GM23338 (cell line): ENCODE measurements around the gene SUGCT. TPM values are rescaled to one million over a fixed set of nuclear protein-coding genes. Genes with fewer than 3 reads are reported as not detected.

Source experiments
- ATAC-seq: fragments of 200-7000 bp; cut with Tn5 transposase; 3 replicates; pipeline ENCODE4 v1.9.1; 2020
- DNase-seq: peaks from one replicate; pipeline ENCODE4 v3.0.0-alpha.2; 2015; ENCODE audit warnings: low spot score
- H2AFZ ChIP-seq: fragments of 200-600 bp; sonication (generic); 2 replicates; pipeline ENCODE4 v1.8.0; 2016; ENCODE audit warnings: antibody characterized with exemption, mild to moderate bottlenecking, moderate library complexity
- H3F3A ChIP-seq: fragments of 200-600 bp; sonication (generic); replicated peaks from 2 replicates; pipeline ENCODE4 v1.8.0; 2017; ENCODE audit warnings: antibody characterized with exemption, mixed run types, low read depth
- H3K27ac ChIP-seq: fragments of 200-600 bp; sonication (generic); 2 replicates; pipeline ENCODE4 v1.6.1; 2016; ENCODE audit warnings: low read depth
- H3K27me3 ChIP-seq: fragments of 200-600 bp; sonication (generic); 2 replicates; pipeline ENCODE4 v1.8.0; 2016; ENCODE audit warnings: mild to moderate bottlenecking, mixed run types, moderate library complexity; ENCODE audit not compliant: insufficient read depth
- H3K36me3 ChIP-seq: fragments of 200-600 bp; sonication (generic); 2 replicates; pipeline ENCODE4 v1.8.0; 2016; ENCODE audit warnings: mild to moderate bottlenecking; ENCODE audit not compliant: insufficient read depth
- H3K4me1 ChIP-seq: fragments of 200-600 bp; sonication (generic); 2 replicates; pipeline ENCODE4 v1.8.0; 2016; ENCODE audit warnings: mild to moderate bottlenecking, moderate library complexity; ENCODE audit not compliant: insufficient read depth
- H3K4me2 ChIP-seq: fragments of 200-600 bp; sonication (generic); 2 replicates; pipeline ENCODE4 v1.7.1; 2017; ENCODE audit warnings: mixed run types
- H3K4me3 ChIP-seq: fragments of 200-600 bp; sonication (generic); 2 replicates; pipeline ENCODE4 v1.6.1; 2016; ENCODE audit warnings: mixed run types
- H3K79me2 ChIP-seq: fragments of 200-600 bp; sonication (generic); replicated peaks from 2 replicates; pipeline ENCODE4 v1.8.0; 2017; ENCODE audit warnings: mild to moderate bottlenecking; ENCODE audit not compliant: insufficient read depth
- H3K9me2 ChIP-seq: fragments of 200-600 bp; sonication (generic); 2 replicates; pipeline ENCODE4 v1.8.0; 2017; ENCODE audit not compliant: insufficient read depth
- H4K20me1 ChIP-seq: fragments of 200-600 bp; sonication (generic); replicated peaks from 2 replicates; pipeline ENCODE4 v1.8.0; 2017; ENCODE audit warnings: mild to moderate bottlenecking; ENCODE audit not compliant: insufficient read depth
- H3K27ac Mint-ChIP-seq: 2 replicates; pipeline ENCODE4 v1.8.0; 2020; ENCODE audit warnings: inconsistent platforms, mild to moderate bottlenecking, moderate library complexity, mixed read lengths
- H3K27me3 Mint-ChIP-seq: 3 replicates; pipeline ENCODE4 v1.8.0; 2022; ENCODE audit warnings: low read depth, mild to moderate bottlenecking, moderate library complexity, mixed read lengths, inconsistent platforms; ENCODE audit not compliant: insufficient read depth, poor library complexity
- H3K36me3 Mint-ChIP-seq: 3 replicates; pipeline ENCODE4 v1.8.0; 2021; ENCODE audit warnings: low read depth, mild to moderate bottlenecking, inconsistent platforms, moderate library complexity, mixed read lengths
- H3K4me1 Mint-ChIP-seq: 3 replicates; pipeline ENCODE4 v1.8.0; 2020; ENCODE audit warnings: mild to moderate bottlenecking, inconsistent platforms, mixed read lengths
- H3K4me3 Mint-ChIP-seq: 3 replicates; pipeline ENCODE4 v1.8.0; 2021; ENCODE audit warnings: moderate library complexity, mild to moderate bottlenecking, inconsistent platforms, mixed read lengths
- H3K9me3 Mint-ChIP-seq: 3 replicates; pipeline ENCODE4 v1.8.0; 2020; ENCODE audit warnings: moderate library complexity, mild to moderate bottlenecking, inconsistent platforms, mixed read lengths
- CREB1 ChIP-seq: fragments of 250-450 bp; sonication (Bioruptor Pico); IDR thresholded peaks from 2 replicates; pipeline ENCODE4 v1.5.0; 2020; ENCODE audit warnings: low read depth, mild to moderate bottlenecking, moderate library complexity
- CTCF ChIP-seq, 2 experiments: fragments of 200-600 bp in 1 of 2; sonication (generic) in 1 of 2; conservative IDR thresholded peaks; 2 replicates each; pipeline versions ENCODE4 v1.5.1 to v1.6.1; 2016 to 2017; ENCODE audit warnings: antibody characterized with exemption in 2 of 2, low read depth in 2 of 2, mild to moderate bottlenecking in 2 of 2, moderate library complexity in 1 of 2
- ETS1 ChIP-seq: IDR thresholded peaks from 2 replicates; pipeline ENCODE4 v1.6.1; 2016; ENCODE audit warnings: antibody characterized with exemption
- EZH2 ChIP-seq: fragments of 200-600 bp; sonication (generic); IDR thresholded peaks from one replicate; pipeline ENCODE4 v1.8.0; 2017; ENCODE audit warnings: antibody characterized with exemption, mild to moderate bottlenecking, low read depth; ENCODE audit not compliant: unreplicated experiment
- EZH2phosphoT487 ChIP-seq: fragments of 200-600 bp; sonication (generic); IDR thresholded peaks from one replicate; pipeline ENCODE4 v1.8.1; 2018; ENCODE audit warnings: antibody characterized with exemption; ENCODE audit not compliant: unreplicated experiment
- JUNB ChIP-seq: IDR thresholded peaks from one replicate; pipeline ENCODE4 v1.6.1; 2016; ENCODE audit warnings: antibody characterized with exemption; ENCODE audit not compliant: unreplicated experiment
- NANOG ChIP-seq: IDR thresholded peaks from 2 replicates; pipeline ENCODE4 v1.6.1; 2016; ENCODE audit warnings: antibody characterized with exemption, borderline replicate concordance
- POLR2AphosphoS5 ChIP-seq: IDR thresholded peaks from 2 replicates; pipeline ENCODE4 v1.6.1; 2016; ENCODE audit warnings: antibody characterized with exemption, low read depth
- REST ChIP-seq: IDR thresholded peaks from one replicate; pipeline ENCODE4 v1.6.1; 2018; ENCODE audit warnings: antibody characterized with exemption; ENCODE audit not compliant: unreplicated experiment
- STAT1 ChIP-seq: IDR thresholded peaks from one replicate; pipeline ENCODE4 v1.6.1; 2016; ENCODE audit warnings: antibody characterized with exemption; ENCODE audit not compliant: unreplicated experiment
- ZNF114 ChIP-seq: fragments of 250-450 bp; sonication (Bioruptor Pico); IDR thresholded peaks from 2 replicates; pipeline ENCODE4 v1.5.0; 2020; ENCODE audit warnings: mild to moderate bottlenecking, moderate library complexity
- ZNF462 ChIP-seq: fragments of 250-450 bp; sonication (Bioruptor Pico); IDR thresholded peaks from 2 replicates; pipeline ENCODE4 v1.5.0; 2020; ENCODE audit warnings: mild to moderate bottlenecking, moderate library complexity
- polyA plus RNA-seq: library from polyadenylated mRNA; unstranded; fragments of >200 nt; fragmentation: Nextera tagmentation; extraction: Ambion mirVana; gene quantifications from 2 replicates; pipeline ENCODE4 v1.2.1, GENCODE V29; 2016
- total RNA-seq: library from RNA; depleted of rRNA; stranded (reverse); fragments of >200 nt; shearing (Covaris generic); gene quantifications from 2 replicates; pipeline ENCODE4 v1.2.3, GENCODE V29; 2014

The SUGCT gene
- total and polyA plus RNA-seq, 2 experiments from 2014 or later: 4.2 to 5.6 TPM

- Histone ChIP-seq H3K9me2 (no peaks in the 10 kb centered on the region), H3F3A (no peaks in the 10 kb centered on the region), H4K20me1 (no peaks in the 10 kb centered on the region), H3K27ac (no peak overlapping the region), H3K4me3 (no peak overlapping the region), H2AFZ (no peak overlapping the region), H3K27me3 (no peaks in the 10 kb centered on the region), H3K79me2 (no peaks in the 10 kb centered on the region), H3K36me3 (no peaks in the 10 kb centered on the region), H3K4me2 (no peak overlapping the region), H3K4me1 (no peaks in the 10 kb centered on the region)
- H3K4me3 Mint-ChIP-seq: no peak overlapping the region
- DNase-seq (no peak), ATAC-seq (no peak)
- H3K36me3 Mint-ChIP-seq: peaks cover 9% of the 10 kb centered on the region; the same call in 2 of the 3 replicates
- no peaks in the 10 kb centered on the region for H3K4me1 Mint-ChIP-seq
- H3K9me3 Mint-ChIP-seq: peaks cover 9% of the 10 kb centered on the region; the same call in 2 of the 3 replicates
- no peak for TF ChIP-seq POLR2AphosphoS5
- no peak for TF ChIP-seq CTCF (conservative IDR thresholded peaks at IDR 0.05; ENCODE audit: low read depth in 2 of 2)
- TF ChIP-seq REST: no peak
- no peak for TF ChIP-seq STAT1
- no peak for TF ChIP-seq NANOG
- no peak for TF ChIP-seq ZNF114 (CRISPR knock-in tag)
- no peak for TF ChIP-seq EZH2
- TF ChIP-seq JUNB: no peak
- TF ChIP-seq EZH2phosphoT487: no peak
- TF ChIP-seq ETS1: no peak
- no peak for TF ChIP-seq ZNF462 (CRISPR knock-in tag)
- TF ChIP-seq CREB1 (CRISPR knock-in tag): no peak
- no peak overlapping the region for H3K27ac Mint-ChIP-seq
- H3K27me3 Mint-ChIP-seq: no peaks in the 10 kb centered on the region
These were observed 302.7 kb downstream of the SUGCT start for GRCh38 chr7:40437498-40437897.
